A549 (cell line): Measurements from ENCODE around the gene ANKS1B. TPM values are rescaled to one million over a fixed set of nuclear protein-coding genes. Genes with fewer than 3 reads are reported as not detected.

Source experiments
- ATAC-seq, 2 experiments: fragments of 200-7000 bp in 1 of 2; fragments of >200 bp in 1 of 2; cut with Nextera tagmentation in 1 of 2; cut with Tn5 transposase in 1 of 2; 3 replicates each; pipeline versions ENCODE4 v1.8.0 to v1.9.1; 2018 to 2020; ENCODE audit warnings: mild to moderate bottlenecking in 1 of 2, moderate library complexity in 1 of 2
- CTCF ChIA-PET: fragments of 300-600 bp; sonication (Branson Sonifier 250); formaldehyde crosslinking; extraction: SDS; loops from one replicate; lab custom pipeline; 2021; ENCODE audit warnings: antibody characterized with exemption, inconsistent platforms; lab: Yijun Ruan, JAX
- POLR2A ChIA-PET: fragments of 350-600 bp; formaldehyde crosslinking; extraction: SDS; loops from one replicate; lab custom pipeline; 2021; ENCODE audit warnings: antibody characterized with exemption, inconsistent platforms; lab: Yijun Ruan, JAX
- DNase-seq, 2 experiments: peaks; one replicate each; pipeline versions ENCODE4 v3.0.0 to v3.0.0-alpha.2; 2011 to 2016; ENCODE audit warnings: low read depth in 1 of 2, low spot score in 1 of 2
- FAIRE-seq: peaks from 2 replicates; lab custom pipeline; 2011; peaks lifted over from hg19 to GRCh38; lab: Jason Lieb, UNC
- H3K27ac ChIP-seq, 2 experiments: fragments of >200 bp; sonication (Bioruptor Twin); formaldehyde crosslinking; 3 replicates each; pipeline ENCODE4 v1.5.1; 2016 to 2017
- H3K4me1 ChIP-seq: fragments of >200 bp; sonication (Bioruptor Twin); formaldehyde crosslinking; 3 replicates; pipeline ENCODE4 v1.6.1; 2016
- H3K4me2 ChIP-seq: fragments of >200 bp; sonication (Bioruptor Twin); formaldehyde crosslinking; 3 replicates; pipeline ENCODE4 v1.6.1; 2016
- H3K4me3 ChIP-seq: fragments of >200 bp; sonication (Bioruptor Twin); formaldehyde crosslinking; 3 replicates; pipeline ENCODE4 v1.5.1; 2016
- H3K9me3 ChIP-seq: fragments of >200 bp; sonication (Bioruptor Twin); formaldehyde crosslinking; 3 replicates; pipeline ENCODE4 v1.6.1; 2016
- ATOH8 ChIP-seq: fragments of 250-450 bp; sonication (Bioruptor Pico); IDR thresholded peaks from 2 replicates; pipeline ENCODE4 v1.5.0; 2020; ENCODE audit warnings: low read depth, mild to moderate bottlenecking, moderate library complexity
- CTCF ChIP-seq: fragments of >200 bp; sonication (Bioruptor Twin); formaldehyde crosslinking; IDR thresholded peaks from 3 replicates; pipeline ENCODE4 v1.5.1; 2016
- EP300 ChIP-seq, 2 experiments: fragments of >200 bp; sonication (Bioruptor Twin); formaldehyde crosslinking; IDR thresholded peaks; 2 replicates in 1 of 2; 3 replicates in 1 of 2; pipeline ENCODE4 v1.6.1; 2016 to 2017
- ESRRA ChIP-seq: fragments of 150-350 bp; IDR thresholded peaks from 2 replicates; pipeline ENCODE4 v1.6.1; 2014; ENCODE audit warnings: mild to moderate bottlenecking, low read length, borderline replicate concordance
- FOXS1 ChIP-seq: fragments of 250-450 bp; sonication (Bioruptor Pico); IDR thresholded peaks from 2 replicates; pipeline ENCODE4 v1.5.0; 2020; ENCODE audit warnings: mild to moderate bottlenecking, moderate library complexity
- HOXB5 ChIP-seq: fragments of 250-450 bp; sonication (Bioruptor Pico); IDR thresholded peaks from 2 replicates; pipeline ENCODE4 v1.5.0; 2020; ENCODE audit warnings: mild to moderate bottlenecking, moderate library complexity
- JUNB ChIP-seq: fragments of >200 bp; sonication (Bioruptor Twin); formaldehyde crosslinking; IDR thresholded peaks from 2 replicates; pipeline ENCODE4 v1.6.1; 2016
- PHF8 ChIP-seq: fragments of 200-600 bp; sonication (generic); IDR thresholded peaks from 2 replicates; pipeline ENCODE4 v1.6.1; 2016; ENCODE audit warnings: low read depth, mild to moderate bottlenecking, antibody characterized with exemption, moderate library complexity, borderline replicate concordance
- RAD21 ChIP-seq, 2 experiments: fragments of >200 bp in 1 of 2; sonication (Bioruptor Twin) in 1 of 2; formaldehyde crosslinking in 1 of 2; IDR thresholded peaks in 1 of 2; conservative IDR thresholded peaks in 1 of 2; 2 replicates in 1 of 2; 3 replicates in 1 of 2; pipeline ENCODE4 v1.6.1; 2012 to 2018; ENCODE audit warnings: inconsistent platforms in 1 of 2
- RFX5 ChIP-seq: fragments of 450-650 bp; IDR thresholded peaks from 2 replicates; pipeline ENCODE4 v1.7.1; 2014; ENCODE audit warnings: antibody characterized with exemption, mild to moderate bottlenecking, moderate library complexity
- SMC3 ChIP-seq: fragments of >200 bp; sonication (Bioruptor Twin); formaldehyde crosslinking; IDR thresholded peaks from 3 replicates; pipeline ENCODE4 v1.6.1; 2018; ENCODE audit warnings: inconsistent platforms
- TFCP2L1 ChIP-seq: fragments of 250-450 bp; sonication (Bioruptor Pico); IDR thresholded peaks from 2 replicates; pipeline ENCODE4 v1.5.0; 2021; ENCODE audit warnings: mild to moderate bottlenecking
- ZC3H11A ChIP-seq: fragments of 450-650 bp; IDR thresholded peaks from 2 replicates; pipeline ENCODE4 v1.6.1; 2014; ENCODE audit warnings: antibody characterized with exemption, mild to moderate bottlenecking
- ZFP36 ChIP-seq: fragments of 450-650 bp; IDR thresholded peaks from 2 replicates; pipeline ENCODE4 v1.6.1; 2014; ENCODE audit warnings: borderline replicate concordance; ENCODE audit not compliant: partially characterized antibody
- WGBS: methylation state at CpG from one replicate; pipeline ENCODE4 v1.1.6; 2017; ENCODE audit errors: missing lambda C conversion rate; 5-methylcytosine and 5-hydroxymethylcytosine counted together
- polyA plus RNA-seq, 4 experiments: library from polyadenylated mRNA; depleted of rRNA in 3 of 4; stranded (reverse); fragments of >200 nt; fragmentation: RNase III in 1 of 4; extraction: RNeasy Plus Mini Kit Qiagen cat#74134 plus additional on column Dnase treatment in 1 of 4; gene quantifications; 2 replicates in 3 of 4; 3 replicates in 1 of 4; pipeline ENCODE4 v1.2.3, GENCODE V29; 2011 to 2017
- TF ChIP-seq, protein P1 (sequence below): IDR thresholded peaks from 2 replicates; pipeline ENCODE4 v1.6.1; 2012
- TF ChIP-seq, protein P2 (sequence below): fragments of >200 bp; sonication (Bioruptor Twin); formaldehyde crosslinking; IDR thresholded peaks from 3 replicates; pipeline ENCODE4 v1.6.1; 2016
- TF ChIP-seq, protein P3 (sequence below): fragments of 150-350 bp; IDR thresholded peaks from 2 replicates; pipeline ENCODE4 v1.6.1; 2014; ENCODE audit warnings: low read depth, mild to moderate bottlenecking, low read length
- TF ChIP-seq, protein P4 (sequence below): fragments of 450-650 bp; IDR thresholded peaks from 2 replicates; pipeline ENCODE4 v1.6.1; 2014; ENCODE audit warnings: antibody characterized with exemption

ANKS1B gene
- polyA plus RNA-seq, 2 of the 4 experiments (the other 2 are of a cell fraction): 1.5 to 2.2 TPM

- no peak for FAIRE-seq
- peak in 1 of 2 experiments; percentile 48 for DNase-seq
Measured at GRCh38 chr12:98939350-98939749, 1045.4 kb downstream of the ANKS1B start.

DNA sequence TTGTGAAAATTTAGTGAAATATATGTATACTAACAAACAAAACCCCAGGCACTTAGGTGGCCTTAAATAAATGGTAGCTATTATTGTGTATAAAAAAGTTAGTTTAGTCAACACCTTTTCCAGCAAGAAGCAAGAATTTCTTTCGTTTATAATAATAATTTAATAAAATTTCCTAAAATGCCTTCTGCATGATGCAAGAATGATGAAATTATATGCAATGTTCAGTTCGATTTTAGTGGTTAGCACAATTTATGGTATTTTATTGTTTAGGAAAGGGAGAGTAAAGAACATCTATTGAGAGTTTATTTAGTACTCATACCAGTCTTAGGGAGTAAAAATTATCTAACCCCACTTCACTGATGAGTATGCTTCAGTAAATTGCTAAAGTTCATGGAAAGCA is 1048.9 kb downstream of the ANKS1B start:
- ATAC-seq (no peak), DNase-seq (no peak), FAIRE-seq (no peak)
- ChIA-PET POLR2A (no interaction called here), CTCF (no interaction called here)
- 0% methylated on average over 2 of the region's 2 CpGs for WGBS
- H3K4me3 ChIP-seq: no peak overlapping the region
- H3K4me1 ChIP-seq: no peaks in the 10 kb centered on the region
- no peak overlapping the region for H3K27ac ChIP-seq
- TF ChIP-seq, protein P1, sequence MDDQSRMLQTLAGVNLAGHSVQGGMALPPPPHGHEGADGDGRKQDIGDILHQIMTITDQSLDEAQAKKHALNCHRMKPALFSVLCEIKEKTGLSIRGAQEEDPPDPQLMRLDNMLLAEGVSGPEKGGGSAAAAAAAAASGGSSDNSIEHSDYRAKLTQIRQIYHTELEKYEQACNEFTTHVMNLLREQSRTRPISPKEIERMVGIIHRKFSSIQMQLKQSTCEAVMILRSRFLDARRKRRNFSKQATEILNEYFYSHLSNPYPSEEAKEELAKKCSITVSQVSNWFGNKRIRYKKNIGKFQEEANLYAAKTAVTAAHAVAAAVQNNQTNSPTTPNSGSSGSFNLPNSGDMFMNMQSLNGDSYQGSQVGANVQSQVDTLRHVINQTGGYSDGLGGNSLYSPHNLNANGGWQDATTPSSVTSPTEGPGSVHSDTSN: no peak
- TF ChIP-seq, protein P2, sequence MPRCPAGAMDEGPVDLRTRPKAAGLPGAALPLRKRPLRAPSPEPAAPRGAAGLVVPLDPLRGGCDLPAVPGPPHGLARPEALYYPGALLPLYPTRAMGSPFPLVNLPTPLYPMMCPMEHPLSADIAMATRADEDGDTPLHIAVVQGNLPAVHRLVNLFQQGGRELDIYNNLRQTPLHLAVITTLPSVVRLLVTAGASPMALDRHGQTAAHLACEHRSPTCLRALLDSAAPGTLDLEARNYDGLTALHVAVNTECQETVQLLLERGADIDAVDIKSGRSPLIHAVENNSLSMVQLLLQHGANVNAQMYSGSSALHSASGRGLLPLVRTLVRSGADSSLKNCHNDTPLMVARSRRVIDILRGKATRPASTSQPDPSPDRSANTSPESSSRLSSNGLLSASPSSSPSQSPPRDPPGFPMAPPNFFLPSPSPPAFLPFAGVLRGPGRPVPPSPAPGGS: no peak
- TF ChIP-seq ZC3H11A: no peak
- TF ChIP-seq, protein P3, sequence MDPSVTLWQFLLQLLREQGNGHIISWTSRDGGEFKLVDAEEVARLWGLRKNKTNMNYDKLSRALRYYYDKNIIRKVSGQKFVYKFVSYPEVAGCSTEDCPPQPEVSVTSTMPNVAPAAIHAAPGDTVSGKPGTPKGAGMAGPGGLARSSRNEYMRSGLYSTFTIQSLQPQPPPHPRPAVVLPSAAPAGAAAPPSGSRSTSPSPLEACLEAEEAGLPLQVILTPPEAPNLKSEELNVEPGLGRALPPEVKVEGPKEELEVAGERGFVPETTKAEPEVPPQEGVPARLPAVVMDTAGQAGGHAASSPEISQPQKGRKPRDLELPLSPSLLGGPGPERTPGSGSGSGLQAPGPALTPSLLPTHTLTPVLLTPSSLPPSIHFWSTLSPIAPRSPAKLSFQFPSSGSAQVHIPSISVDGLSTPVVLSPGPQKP: no peak
- no peak for TF ChIP-seq TFCP2L1 (CRISPR knock-in tag)
- no peak for TF ChIP-seq ZFP36
- no peak for TF ChIP-seq PHF8
- TF ChIP-seq, protein P4, sequence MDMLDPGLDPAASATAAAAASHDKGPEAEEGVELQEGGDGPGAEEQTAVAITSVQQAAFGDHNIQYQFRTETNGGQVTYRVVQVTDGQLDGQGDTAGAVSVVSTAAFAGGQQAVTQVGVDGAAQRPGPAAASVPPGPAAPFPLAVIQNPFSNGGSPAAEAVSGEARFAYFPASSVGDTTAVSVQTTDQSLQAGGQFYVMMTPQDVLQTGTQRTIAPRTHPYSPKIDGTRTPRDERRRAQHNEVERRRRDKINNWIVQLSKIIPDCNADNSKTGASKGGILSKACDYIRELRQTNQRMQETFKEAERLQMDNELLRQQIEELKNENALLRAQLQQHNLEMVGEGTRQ: no peak
- H3K9me3 ChIP-seq: no peaks in the 10 kb centered on the region
- H3K4me2 ChIP-seq: no peak overlapping the region

More at GRCh38 chr12:98939350-98939749, 1045.4 kb downstream of the ANKS1B start:
- ChIA-PET POLR2A (no interaction called here), CTCF (interaction anchor here (0.7 to 2.0 kb wide), 7 partner anchors 14 to 240 kb away, joined by 3 to 9 read pairs (median 3); no protein-coding TSS in a partner anchor)
- WGBS: 38% methylated on average over 2 of the region's 2 CpGs
- H3K9me3 ChIP-seq: 0 out of 3 replicates have a peak, but pooled peaks cover 4% of the 10 kb centered on the region
- TF ChIP-seq RAD21 (conservative IDR thresholded peaks at IDR 0.05 in 1 of 2, IDR thresholded peaks at IDR 0.05 in 1 of 2): peak; percentile 48 to 59; a peak in 4 of 5 replicates
- no peak for TF ChIP-seq EP300 (IDR thresholded peaks at IDR 0.05)
- no peak for TF ChIP-seq HOXB5 (CRISPR knock-in tag)
- no peak for TF ChIP-seq RFX5
- no peak for TF ChIP-seq ATOH8
- TF ChIP-seq ESRRA: no peak
- TF ChIP-seq SMC3: peak; percentile 26; the same call in 2 of the 3 replicates
- peak; percentile 39; the same call in 2 of the 3 replicates for TF ChIP-seq CTCF
- no peak for TF ChIP-seq JUNB
- no peak for TF ChIP-seq FOXS1
- ATAC-seq: peak; percentile 76 to 83; a peak in 4 of 6 replicates
- no peak overlapping the region for H3K4me3 ChIP-seq
- no peak overlapping the region for H3K4me2 ChIP-seq
- H3K27ac ChIP-seq: no peak overlapping the region
- no peaks in the 10 kb centered on the region for H3K4me1 ChIP-seq
